ENCODE measurements around the gene FABP3. TPM values are rescaled to one million over a fixed set of nuclear protein-coding genes. Genes with fewer than 3 reads are reported as not detected.

The FABP3 gene
- total RNA-seq, 1 experiment from 2014 or later: 0.40 TPM

DNA sequence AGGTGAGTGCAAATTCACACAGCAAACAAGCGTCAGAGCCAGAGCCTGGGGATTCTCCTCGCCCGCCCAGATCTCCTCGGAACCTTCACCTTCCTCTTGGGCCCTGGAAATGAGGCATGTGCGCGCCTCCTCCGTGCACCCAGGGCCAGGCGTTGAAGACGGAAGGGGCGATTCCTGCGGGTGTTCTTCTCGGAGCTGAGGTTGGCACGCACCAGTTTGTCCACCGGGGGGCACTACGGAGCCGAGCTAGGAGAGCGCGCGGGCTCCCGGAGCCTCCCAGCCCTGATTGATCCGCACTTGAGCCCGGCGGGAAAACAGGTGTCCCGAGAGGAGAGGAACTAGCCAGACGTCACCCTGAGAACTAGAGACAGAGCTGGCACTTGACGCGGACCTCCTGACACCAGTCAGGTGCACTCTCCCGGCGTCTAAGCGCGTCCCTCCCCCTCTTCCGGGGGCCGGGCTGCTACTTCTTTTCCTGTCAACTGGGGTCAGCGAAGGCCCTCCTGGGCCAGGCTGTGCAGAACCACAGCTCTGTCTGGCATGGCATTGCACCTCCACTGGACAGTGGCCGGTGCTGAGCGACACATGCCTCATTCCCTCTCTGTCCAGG lies 21.8 kb upstream of the FABP3 start:
- Histone ChIP-seq H3K79me2 (ENCODE audit: low read length) (no peaks in the 10 kb centered on the region), H3K4me3 (ENCODE audit: low read length) (peak overlapping the region; percentile 43; the same call in 1 of the 2 replicates), H3K4me1 (ENCODE audit: insufficient read depth, low read length) (peaks cover 15% of the 10 kb centered on the region), H2AFZ (ENCODE audit: low read length) (peak overlapping the region; percentile 71), H3K27ac (ENCODE audit: low read length) (no peak overlapping the region), H3K9me2 (replicated peaks; ENCODE audit: low read length) (no peaks in the 10 kb centered on the region), H3K36me3 (ENCODE audit: low read depth, low read length) (no peaks in the 10 kb centered on the region), H3K9ac (ENCODE audit: low read length) (0 out of 2 replicates have a peak overlapping the region, but pooled peaks have one; percentile 19), H3F3A (ENCODE audit: low read length, unreplicated experiment) (no peaks in the 10 kb centered on the region), H4K20me1 (ENCODE audit: low read length) (no peaks in the 10 kb centered on the region), H3K9me3 (ENCODE audit: low read length) (no peaks in the 10 kb centered on the region), H3K27me3 (ENCODE audit: low read length) (no peaks in the 10 kb centered on the region), H3K4me2 (ENCODE audit: low read length) (peak overlapping the region; percentile 79)
- intact Hi-C loops (cut with micrococcal nuclease): loop anchor here (1.0 kb wide), 2 partner anchors 28 to 155 kb away; no protein-coding TSS in a partner anchor
- DNase-seq: peak; percentile 93
- ATAC-seq: peak; percentile 94
- TF ChIP-seq, protein P1, sequence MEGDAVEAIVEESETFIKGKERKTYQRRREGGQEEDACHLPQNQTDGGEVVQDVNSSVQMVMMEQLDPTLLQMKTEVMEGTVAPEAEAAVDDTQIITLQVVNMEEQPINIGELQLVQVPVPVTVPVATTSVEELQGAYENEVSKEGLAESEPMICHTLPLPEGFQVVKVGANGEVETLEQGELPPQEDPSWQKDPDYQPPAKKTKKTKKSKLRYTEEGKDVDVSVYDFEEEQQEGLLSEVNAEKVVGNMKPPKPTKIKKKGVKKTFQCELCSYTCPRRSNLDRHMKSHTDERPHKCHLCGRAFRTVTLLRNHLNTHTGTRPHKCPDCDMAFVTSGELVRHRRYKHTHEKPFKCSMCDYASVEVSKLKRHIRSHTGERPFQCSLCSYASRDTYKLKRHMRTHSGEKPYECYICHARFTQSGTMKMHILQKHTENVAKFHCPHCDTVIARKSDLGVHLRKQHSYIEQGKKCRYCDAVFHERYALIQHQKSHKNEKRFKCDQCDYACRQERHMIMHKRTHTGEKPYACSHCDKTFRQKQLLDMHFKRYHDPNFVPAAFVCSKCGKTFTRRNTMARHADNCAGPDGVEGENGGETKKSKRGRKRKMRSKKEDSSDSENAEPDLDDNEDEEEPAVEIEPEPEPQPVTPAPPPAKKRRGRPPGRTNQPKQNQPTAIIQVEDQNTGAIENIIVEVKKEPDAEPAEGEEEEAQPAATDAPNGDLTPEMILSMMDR (conservative IDR thresholded peaks at IDR 0.05; ENCODE audit: low read depth, low read length): peak; percentile 89
- TF ChIP-seq EZH2 (IDR thresholded peaks at IDR 0.05; ENCODE audit: low read length, unreplicated experiment): no peak
- ChIA-PET POLR2A (ENCODE audit: unreplicated experiment) (interaction anchor here (0.7 kb wide), 1 partner anchor 97 kb away, joined by 4 read pairs; no protein-coding TSS in a partner anchor), CTCF (interaction anchor here (0.5 to 1.6 kb wide), 6 partner anchors 10 to 394 kb away, joined by 3 to 22 read pairs (median 6); partner anchors contain the start of gene FABP3)
- BruUV-seq (replicated peaks): no TSS peak

- Histone ChIP-seq H3K4me1 (ENCODE audit: insufficient read depth, low read length) (peaks cover 18% of the 10 kb centered on the region), H3K4me3 (ENCODE audit: low read length) (no peak overlapping the region), H3K9ac (ENCODE audit: low read length) (no peak overlapping the region), H3K27me3 (ENCODE audit: low read length) (no peaks in the 10 kb centered on the region), H3F3A (ENCODE audit: low read length, unreplicated experiment) (no peaks in the 10 kb centered on the region), H3K9me3 (ENCODE audit: low read length) (no peaks in the 10 kb centered on the region), H3K79me2 (ENCODE audit: low read length) (no peaks in the 10 kb centered on the region), H4K20me1 (ENCODE audit: low read length) (no peaks in the 10 kb centered on the region), H3K9me2 (replicated peaks; ENCODE audit: low read length) (no peaks in the 10 kb centered on the region), H3K36me3 (ENCODE audit: low read depth, low read length) (no peaks in the 10 kb centered on the region), H2AFZ (ENCODE audit: low read length) (no peak overlapping the region), H3K27ac (ENCODE audit: low read length) (no peak overlapping the region), H3K4me2 (ENCODE audit: low read length) (no peak overlapping the region)
- intact Hi-C loops (cut with micrococcal nuclease): no loop called here
- DNase-seq (no peak), ATAC-seq (no peak)
- TF ChIP-seq, protein P1 (conservative IDR thresholded peaks at IDR 0.05; ENCODE audit: low read depth, low read length): no peak
- no peak for TF ChIP-seq EZH2phosphoT487 (IDR thresholded peaks at IDR 0.05; ENCODE audit: borderline replicate concordance, low read length)
- no peak for TF ChIP-seq EZH2 (IDR thresholded peaks at IDR 0.05; ENCODE audit: low read length, unreplicated experiment)
- CTCF ChIA-PET: interaction anchor here (0.5 kb wide), 1 partner anchor 716 kb away, joined by 3 read pairs; no protein-coding TSS in a partner anchor
- POLR2A ChIA-PET (ENCODE audit: unreplicated experiment): no interaction called here
- BruUV-seq (replicated peaks): no TSS peak
These were observed 20.6 kb upstream of the FABP3 start for GRCh38 chr1:31393463-31393862.

DNA sequence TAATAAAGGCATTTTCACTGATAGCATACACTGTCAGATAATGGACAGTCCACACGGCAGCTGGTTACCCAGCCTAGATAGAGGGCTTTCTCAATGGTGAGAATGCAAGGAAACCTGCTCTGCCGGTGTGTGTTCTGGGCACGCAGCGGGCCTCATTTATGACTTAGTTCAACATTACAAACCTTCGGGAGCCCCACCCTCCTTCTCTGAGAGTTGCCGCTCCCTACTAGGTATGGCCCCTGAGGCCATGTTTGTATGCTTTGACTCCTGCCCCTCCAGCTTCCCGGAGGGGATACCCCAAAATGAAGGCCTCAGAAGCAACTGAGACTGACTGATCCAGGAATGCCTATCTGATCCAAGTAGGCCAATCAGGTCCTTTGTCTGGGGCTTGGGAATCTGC lies 17.2 kb upstream of the FABP3 start:
- no peaks in the 10 kb centered on the region for H3K79me2 ChIP-seq (ENCODE audit: low read length)
- no peaks in the 10 kb centered on the region for H3K27me3 ChIP-seq (ENCODE audit: low read length)
- no peaks in the 10 kb centered on the region for H3K9me2 ChIP-seq (replicated peaks; ENCODE audit: low read length)
- no peaks in the 10 kb centered on the region for H3K9me3 ChIP-seq (ENCODE audit: low read length)
- H3K36me3 ChIP-seq (ENCODE audit: low read depth, low read length): no peaks in the 10 kb centered on the region
- H2AFZ ChIP-seq (ENCODE audit: low read length): peak overlapping the region; percentile 30
- POLR2A ChIA-PET (ENCODE audit: unreplicated experiment): no interaction called here
- peak overlapping the region; percentile 5; the same call in 1 of the 2 replicates for H3K9ac ChIP-seq (ENCODE audit: low read length)
- peak overlapping the region; percentile 47 for H3K27ac ChIP-seq (ENCODE audit: low read length)
- ATAC-seq (peak; percentile 44), DNase-seq (peak; percentile 88)
- no peaks in the 10 kb centered on the region for H4K20me1 ChIP-seq (ENCODE audit: low read length)
- H3F3A ChIP-seq (ENCODE audit: low read length, unreplicated experiment): no peaks in the 10 kb centered on the region
- CTCF ChIA-PET: interaction anchor here (1.4 kb wide), 1 partner anchor 159 kb away, joined by 3 read pairs; no protein-coding TSS in a partner anchor
- no TSS peak for BruUV-seq (replicated peaks)
- no peak overlapping the region for H3K4me3 ChIP-seq (ENCODE audit: low read length)
- TF ChIP-seq EZH2 (IDR thresholded peaks at IDR 0.05; ENCODE audit: low read length, unreplicated experiment) (no peak), EZH2phosphoT487 (IDR thresholded peaks at IDR 0.05; ENCODE audit: borderline replicate concordance, low read length) (no peak)
- TF ChIP-seq, protein P1 (conservative IDR thresholded peaks at IDR 0.05; ENCODE audit: low read depth, low read length): no peak
- peaks cover 19% of the 10 kb centered on the region for H3K4me1 ChIP-seq (ENCODE audit: insufficient read depth, low read length)
- intact Hi-C loops (cut with micrococcal nuclease): no loop called here
- peak overlapping the region; percentile 32 for H3K4me2 ChIP-seq (ENCODE audit: low read length)

Measured in PC-3 (cell line).